SU-DHL-6 (cell line): ENCODE measurements around the gene C16orf95.
"Not testable (repeated sequence)": the region's sequence is repeated elsewhere in the genome, so short reads cannot be mapped to it uniquely, and the experiment has no call there.

ENCODE experiments used
- H2AFZ ChIP-seq: fragments of 200-600 bp; sonication (generic); 2 replicates; pipeline ENCODE4 v1.6.1; 2014; ENCODE audit warnings: low read depth, mild to moderate bottlenecking, moderate library complexity, mixed read lengths, antibody characterized with exemption, low read length; ENCODE audit not compliant: severe bottlenecking
- H3F3A ChIP-seq: fragments of 200-600 bp; shearing (Covaris generic); 2 replicates; pipeline ENCODE4 v1.6.0; 2016; ENCODE audit warnings: antibody characterized with exemption, mild to moderate bottlenecking; ENCODE audit not compliant: insufficient read depth
- H3K27ac ChIP-seq: fragments of 200-600 bp; sonication (generic); 2 replicates; pipeline ENCODE4 v1.5.1; 2016; ENCODE audit warnings: low read depth, mild to moderate bottlenecking, low read length, moderate library complexity, mixed read lengths
- H3K27me3 ChIP-seq: fragments of 200-600 bp; sonication (generic), shearing (Covaris generic); 2 replicates; pipeline ENCODE4 v1.6.0; 2014; ENCODE audit warnings: mild to moderate bottlenecking, low read length
- H3K36me3 ChIP-seq: fragments of 200-600 bp; sonication (generic); 2 replicates; pipeline ENCODE4 v1.6.1; 2014; ENCODE audit warnings: mild to moderate bottlenecking, low read length, mixed read lengths
- H3K4me2 ChIP-seq: fragments of 300-600, 200-600 bp; shearing (Covaris generic), sonication (generic); 2 replicates; pipeline ENCODE4 v1.6.0; 2014; ENCODE audit warnings: low read length, low read depth, mild to moderate bottlenecking; ENCODE audit not compliant: poor library complexity, severe bottlenecking
- H3K4me3 ChIP-seq: fragments of 200-600 bp; sonication (generic); 2 replicates; pipeline ENCODE4 v1.5.1; 2014; ENCODE audit warnings: antibody characterized with exemption, low read length, mild to moderate bottlenecking, mixed read lengths; ENCODE audit not compliant: insufficient read depth, poor library complexity, severe bottlenecking
- H3K79me2 ChIP-seq: fragments of 200-600 bp; sonication (generic); 2 replicates; pipeline ENCODE4 v1.6.1; 2014; ENCODE audit warnings: mild to moderate bottlenecking, low read length, moderate library complexity; ENCODE audit not compliant: insufficient read depth
- H3K9ac ChIP-seq: fragments of 200-600 bp; sonication (generic); 2 replicates; pipeline ENCODE4 v1.7.0; 2014; ENCODE audit warnings: mild to moderate bottlenecking, low read length
- H3K9me2 ChIP-seq: fragments of 200-600 bp; sonication (generic); replicated peaks from 2 replicates; pipeline ENCODE4 v1.6.1; 2014; ENCODE audit warnings: low read length; ENCODE audit not compliant: insufficient read depth
- H3K9me3 ChIP-seq: fragments of 200-600 bp; sonication (generic); 2 replicates; pipeline ENCODE4 v1.6.1; 2014; ENCODE audit warnings: low read length, mixed read lengths; ENCODE audit not compliant: insufficient read depth
- H4K20me1 ChIP-seq: fragments of 200-600 bp; sonication (generic); 2 replicates; pipeline ENCODE4 v1.6.1; 2014; ENCODE audit warnings: low read depth, mild to moderate bottlenecking, antibody characterized with exemption, low read length, moderate library complexity, mixed read lengths
- CTCF ChIP-seq: fragments of 200-600 bp; sonication (generic); IDR thresholded peaks from one replicate; pipeline ENCODE4 v1.5.1; 2017; ENCODE audit warnings: antibody characterized with exemption, mild to moderate bottlenecking, low read length, moderate library complexity; ENCODE audit not compliant: insufficient read depth, poor library complexity, severe bottlenecking
- EZH2phosphoT487 ChIP-seq: fragments of 200-600 bp; sonication (generic), shearing (Covaris generic); conservative IDR thresholded peaks from 2 replicates; pipeline ENCODE4 v1.6.1; 2018; ENCODE audit warnings: mild to moderate bottlenecking, antibody characterized with exemption, low read length, moderate library complexity, mixed read lengths

Gene C16orf95

GRCh38 chr16:87365021-87365713, 48.0 kb upstream of the C16orf95 start:
- no peak overlapping the region for H3K9ac ChIP-seq
- H3F3A ChIP-seq, result no peaks in the 10 kb centered on the region
- H3K4me3 ChIP-seq, result no peak overlapping the region
- H2AFZ ChIP-seq, result no peak overlapping the region
- peaks cover 3% of the 10 kb centered on the region; the same call in 1 of the 2 replicates for H4K20me1 ChIP-seq
- H3K9me2 ChIP-seq, result no peaks in the 10 kb centered on the region
- H3K79me2 ChIP-seq, result peaks cover 35% of the 10 kb centered on the region
- TF ChIP-seq CTCF (no peak), EZH2phosphoT487 (no peak)
- H3K4me2 ChIP-seq, result no peak overlapping the region
- H3K36me3 ChIP-seq, result no peaks in the 10 kb centered on the region
- no peaks in the 10 kb centered on the region for H3K9me3 ChIP-seq
- no peak overlapping the region for H3K27ac ChIP-seq
- H3K27me3 ChIP-seq, result no peaks in the 10 kb centered on the region

GRCh38 chr16:87363771-87364455, 46.7 kb upstream of the C16orf95 start:
- Histone ChIP-seq H3K27me3 (no peaks in the 10 kb centered on the region), H3K9me2 (no peaks in the 10 kb centered on the region), H3F3A (no peaks in the 10 kb centered on the region), H2AFZ (no peak overlapping the region), H3K9me3 (no peaks in the 10 kb centered on the region), H3K4me2 (no peak overlapping the region), H3K9ac (no peak overlapping the region), H3K27ac (no peak overlapping the region), H4K20me1 (no peaks in the 10 kb centered on the region; the same call in 1 of the 2 replicates), H3K79me2 (peaks cover 24% of the 10 kb centered on the region; the same call in 1 of the 2 replicates), H3K4me3 (no peak overlapping the region), H3K36me3 (no peaks in the 10 kb centered on the region)
- no peak for TF ChIP-seq CTCF
- TF ChIP-seq EZH2phosphoT487, result no peak

GRCh38 chr16:87362828-87363559, 45.8 kb upstream of the C16orf95 start:
- H3K27ac ChIP-seq, H2AFZ ChIP-seq, H3K36me3 ChIP-seq, H4K20me1 ChIP-seq, H3K9me2 ChIP-seq, H3K4me2 ChIP-seq, H3K27me3 ChIP-seq, H3F3A ChIP-seq, H3K4me3 ChIP-seq, H3K9me3 ChIP-seq, H3K9ac ChIP-seq: not testable (repeated sequence)
- H3K79me2 ChIP-seq, result peaks cover 18% of the 10 kb centered on the region; the same call in 1 of the 2 replicates
